ENCODE data around the gene EXOC4.
"Not testable (repeated sequence)": the region's sequence is repeated elsewhere in the genome, so short reads cannot be mapped to it uniquely, and the experiment has no call there.

- not testable (repeated sequence) for TF ChIP-seq CTCF (conservative IDR thresholded peaks at IDR 0.05 in 1 of 2, IDR thresholded peaks at IDR 0.05 in 1 of 2; ENCODE audit: low read depth in 1 of 2, low read length in 2 of 2); EZH2 (IDR thresholded peaks at IDR 0.05; ENCODE audit: low read length, missing control alignments)
Observed at GRCh38 chr7:133278975-133279374, 26.1 kb downstream of the EXOC4 start.

All from fibroblast of lung (primary cell).